Astrocyte of the spinal cord (primary cell): ENCODE measurements around the gene AGAP1.

ENCODE experiments used
- DNase-seq: peaks from one replicate; pipeline ENCODE4 v3.0.0; 2011; ENCODE audit warnings: low read depth, low spot score
- H3K4me3 ChIP-seq: 2 replicates; pipeline ENCODE4 v1.5.1; 2011; ENCODE audit warnings: low read depth, mild to moderate bottlenecking, low read length, moderate library complexity
- CTCF ChIP-seq: IDR thresholded peaks from 2 replicates; pipeline ENCODE4 v1.5.1; 2012; ENCODE audit warnings: low read depth, mild to moderate bottlenecking, low read length, inconsistent platforms
- in situ Hi-C: cut with HindIII; loops from 2 replicates; pipeline ENCODE4 v1.10.0; 2017; ENCODE audit warnings: low sequenced_read_pairs

Gene AGAP1

GRCh38 chr2:235770909-235771820 is 277.3 kb downstream of the AGAP1 start:
- DNase-seq: no peak
- TF ChIP-seq CTCF: no peak
- H3K4me3 ChIP-seq: no peak overlapping the region
- in situ Hi-C loops: no loop called here

- no peak for DNase-seq
- no peak for TF ChIP-seq CTCF
- in situ Hi-C loops: no loop called here
- no peak overlapping the region for H3K4me3 ChIP-seq
These were observed 279.5 kb downstream of the AGAP1 start for GRCh38 chr2:235773188-235773928.

GRCh38 chr2:235774153-235774870 is 280.5 kb downstream of the AGAP1 start:
- in situ Hi-C loops: no loop called here
- DNase-seq: no peak
- no peak overlapping the region for H3K4me3 ChIP-seq
- no peak for TF ChIP-seq CTCF

- no peak for TF ChIP-seq CTCF
- DNase-seq: no peak
- in situ Hi-C loops: no loop called here
- H3K4me3 ChIP-seq: no peak overlapping the region
These were observed 282.7 kb downstream of the AGAP1 start for GRCh38 chr2:235776531-235776930.

- peak; percentile 95 for TF ChIP-seq CTCF
These were observed 285.6 kb downstream of the AGAP1 start for GRCh38 chr2:235779444-235779896.

GRCh38 chr2:235780401-235780800 is 286.6 kb downstream of the AGAP1 start:
- no peak for TF ChIP-seq CTCF
- no peak for DNase-seq
- in situ Hi-C loops: no loop called here
- H3K4me3 ChIP-seq: no peak overlapping the region

More at GRCh38 chr2:235779444-235779896, 285.6 kb downstream of the AGAP1 start:
- DNase-seq: peak; percentile 67
- no peak overlapping the region for H3K4me3 ChIP-seq
- in situ Hi-C loops: no loop called here
